GM21825 (cell line): ENCODE results near the gene TSPAN18.

Source experiments
- ATAC-seq: cut with Tn5 transposase; IDR thresholded peaks from one replicate; pipeline ENCODE4 v1.9.1; 2021; ENCODE audit warnings: mild to moderate bottlenecking, moderate library complexity; ENCODE audit not compliant: unreplicated experiment

TSPAN18 gene

DNA sequence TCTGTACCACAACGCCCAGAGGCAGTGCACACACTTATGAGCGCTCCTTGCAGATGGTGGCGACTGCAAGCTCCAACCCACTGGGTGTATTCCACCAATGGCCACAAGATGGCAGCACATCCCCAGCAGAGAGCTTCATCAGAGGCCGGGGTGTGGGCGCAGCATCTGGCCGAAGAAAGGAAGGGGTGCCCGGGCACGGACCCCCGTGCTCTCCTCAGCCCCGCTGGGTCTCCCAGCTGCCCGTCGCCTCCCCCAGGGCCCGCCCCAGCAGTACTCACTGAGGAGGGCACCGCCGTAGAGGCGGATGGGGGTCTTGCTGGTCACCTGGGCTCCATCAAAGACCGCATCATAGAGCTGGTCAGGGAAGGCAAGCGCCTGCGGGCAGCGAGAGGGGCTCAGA is 209.8 kb downstream of the TSPAN18 start:
- ATAC-seq, result peak; percentile 61

DNA sequence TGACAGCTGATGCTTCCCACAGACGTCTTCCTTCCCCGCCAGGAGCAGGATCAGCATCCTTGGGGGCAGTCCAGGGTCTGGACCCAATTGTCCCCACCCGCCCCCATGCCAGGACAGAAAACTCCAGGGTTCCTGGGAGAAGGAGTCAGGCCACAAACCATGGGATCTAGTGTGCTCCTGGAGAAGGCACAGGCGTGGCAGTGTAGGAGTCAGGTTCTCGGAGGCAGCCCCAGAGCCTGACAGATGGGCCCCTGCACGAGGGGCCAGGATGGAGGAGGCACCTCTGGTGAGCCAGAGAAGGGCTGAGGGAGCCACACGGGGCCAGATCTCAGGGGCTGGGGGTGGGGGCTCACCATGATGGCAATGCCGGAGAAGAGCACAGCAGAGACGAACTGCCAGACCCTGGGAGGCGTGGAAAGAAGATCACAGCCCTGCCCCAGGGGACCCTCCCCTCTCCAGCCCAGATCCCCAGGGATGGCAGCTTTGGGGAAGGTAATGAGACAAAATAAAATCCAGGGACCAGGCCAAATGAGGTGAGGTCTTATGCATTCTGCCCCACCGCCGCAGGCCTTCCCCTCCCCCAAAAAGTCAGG is 210.3 kb downstream of the TSPAN18 start:
- no peak for ATAC-seq

DNA sequence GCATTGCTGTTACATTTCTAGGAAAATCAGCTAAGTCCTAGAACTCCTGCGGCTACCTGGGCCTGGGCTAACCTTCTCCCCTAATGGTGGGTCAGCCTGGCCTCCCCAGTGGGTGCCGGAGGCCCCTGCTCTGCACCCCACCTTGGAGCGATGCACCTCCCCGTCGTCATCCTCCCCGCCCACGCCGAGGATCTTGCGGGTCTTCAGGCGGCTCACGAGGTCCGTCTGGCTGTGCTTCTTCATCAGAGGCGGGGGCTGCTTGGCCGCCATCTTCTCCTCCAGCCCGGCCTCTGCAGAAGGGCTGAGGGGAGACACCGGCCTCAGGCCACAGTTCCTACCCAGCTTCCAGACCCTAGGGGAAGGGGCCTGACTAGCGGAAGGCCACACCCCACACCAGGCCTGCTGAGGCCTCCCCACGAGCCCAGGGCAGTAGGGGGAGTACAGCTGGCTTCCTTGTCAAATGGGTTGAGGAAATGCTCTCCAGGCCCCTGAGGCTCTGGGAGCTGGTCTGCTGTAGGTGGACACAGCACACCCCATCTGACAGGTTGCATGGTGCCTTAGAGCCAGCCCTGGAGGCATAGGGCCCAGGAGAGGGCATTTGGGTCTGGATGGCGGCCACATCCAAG is 211.4 kb downstream of the TSPAN18 start:
- ATAC-seq, result no peak

DNA sequence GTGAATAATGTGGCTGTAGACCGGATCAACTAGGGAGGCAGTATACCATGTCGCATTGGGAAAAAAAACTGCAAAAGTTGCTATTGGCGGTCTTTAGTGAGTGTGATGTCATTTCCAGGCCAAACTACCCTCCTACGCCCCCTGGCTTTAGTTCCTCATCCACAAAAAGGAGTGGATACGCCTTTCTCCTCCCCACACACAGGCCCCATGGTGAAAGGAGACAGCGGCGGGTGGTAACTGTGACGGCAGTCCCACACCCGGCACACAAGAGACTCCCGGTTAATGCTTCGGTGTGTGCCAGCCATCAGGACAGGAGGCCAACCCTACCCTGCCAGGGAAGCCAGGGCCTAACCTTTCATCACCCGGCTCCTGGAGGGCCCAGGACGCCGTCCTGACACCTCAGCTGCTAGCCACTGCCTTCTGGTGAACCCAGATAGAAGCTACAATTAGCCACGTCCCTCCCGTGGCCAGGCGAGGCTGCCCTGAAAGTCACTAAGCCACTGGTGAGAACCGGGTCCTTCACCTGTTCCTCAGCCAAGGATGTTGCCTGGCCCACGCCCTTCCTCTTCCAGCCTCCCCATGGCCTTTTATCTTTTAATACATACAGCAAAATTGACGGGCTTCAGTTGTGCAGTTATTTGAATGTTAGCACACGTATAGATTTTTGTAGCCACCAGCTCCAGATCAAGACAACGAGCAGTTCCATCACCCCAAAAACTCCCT is 213.1 kb downstream of the TSPAN18 start:
- no peak for ATAC-seq

DNA sequence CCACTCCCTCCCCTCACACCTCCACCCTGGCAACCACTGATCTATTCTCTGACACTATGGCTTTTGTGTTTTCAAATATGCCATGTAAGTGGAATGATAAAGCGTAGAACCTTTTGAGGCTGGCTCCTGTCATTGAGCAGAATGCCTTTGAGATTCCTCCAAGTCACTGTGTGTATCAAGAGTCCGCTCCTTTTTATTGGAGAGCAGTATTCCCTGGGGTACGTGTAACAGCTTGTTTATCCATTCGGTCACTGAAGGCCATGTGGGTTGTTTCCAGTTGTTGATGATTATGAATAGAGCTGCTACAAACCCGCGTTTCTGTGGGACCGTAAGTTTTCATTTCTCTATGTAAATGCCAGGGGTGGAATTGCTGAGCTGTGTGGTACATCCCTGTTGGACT is 213.6 kb downstream of the TSPAN18 start:
- no peak for ATAC-seq

DNA sequence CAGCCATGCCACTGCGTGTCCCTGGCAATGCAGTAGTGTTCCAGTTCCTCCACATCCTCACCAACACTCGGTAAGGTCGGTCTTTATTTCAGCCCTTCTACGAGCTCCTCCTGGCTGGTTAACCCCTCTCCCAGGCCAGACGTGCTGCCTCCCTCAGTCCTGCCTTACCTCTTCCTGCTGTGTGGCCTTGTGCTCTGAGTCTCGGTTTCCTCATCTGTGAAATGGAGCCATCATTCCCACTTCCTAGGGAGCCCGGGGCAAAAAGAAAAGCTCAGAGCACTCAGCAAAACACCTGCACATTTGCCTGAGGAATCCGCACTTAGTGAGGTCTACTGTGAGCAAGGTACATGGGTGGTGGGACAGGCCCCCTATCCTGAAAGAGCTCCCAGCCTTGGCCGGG is 214.1 kb downstream of the TSPAN18 start:
- ATAC-seq, result no peak

DNA sequence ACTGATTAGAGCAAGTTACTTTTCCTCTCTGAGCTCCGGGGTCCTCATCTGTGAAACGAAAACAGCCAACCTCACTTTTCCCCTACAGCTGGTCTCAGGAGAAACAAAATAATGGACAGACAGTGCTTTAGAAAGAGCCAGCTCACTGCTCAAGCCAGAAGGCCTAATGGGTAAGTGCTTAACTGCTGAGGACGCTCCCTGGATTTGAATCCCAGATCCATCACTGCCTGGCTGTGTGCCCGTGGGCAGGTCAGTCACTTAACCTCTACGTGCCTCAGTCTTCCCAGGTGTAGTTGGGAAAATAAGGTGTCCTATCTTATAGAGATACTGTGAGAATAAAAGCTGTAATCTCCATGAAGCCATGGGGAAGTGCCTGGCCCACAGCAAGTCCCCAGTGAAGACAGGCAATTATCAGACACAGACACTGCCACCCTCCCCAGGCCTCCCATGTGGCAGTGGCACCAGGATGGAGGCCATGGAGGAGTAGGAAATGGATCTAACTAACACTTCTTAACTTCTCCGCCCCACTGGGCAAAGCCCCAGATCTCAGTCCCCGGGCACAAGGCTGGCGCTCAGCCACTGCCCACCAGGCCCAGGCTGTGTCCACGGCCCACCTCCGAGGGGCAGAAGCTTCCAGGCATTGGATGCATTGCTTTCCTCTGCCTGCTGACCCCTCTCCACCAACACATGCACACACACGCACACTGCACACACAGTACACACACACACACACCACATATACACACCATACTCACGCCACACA is 214.7 kb downstream of the TSPAN18 start:
- no peak for ATAC-seq

DNA sequence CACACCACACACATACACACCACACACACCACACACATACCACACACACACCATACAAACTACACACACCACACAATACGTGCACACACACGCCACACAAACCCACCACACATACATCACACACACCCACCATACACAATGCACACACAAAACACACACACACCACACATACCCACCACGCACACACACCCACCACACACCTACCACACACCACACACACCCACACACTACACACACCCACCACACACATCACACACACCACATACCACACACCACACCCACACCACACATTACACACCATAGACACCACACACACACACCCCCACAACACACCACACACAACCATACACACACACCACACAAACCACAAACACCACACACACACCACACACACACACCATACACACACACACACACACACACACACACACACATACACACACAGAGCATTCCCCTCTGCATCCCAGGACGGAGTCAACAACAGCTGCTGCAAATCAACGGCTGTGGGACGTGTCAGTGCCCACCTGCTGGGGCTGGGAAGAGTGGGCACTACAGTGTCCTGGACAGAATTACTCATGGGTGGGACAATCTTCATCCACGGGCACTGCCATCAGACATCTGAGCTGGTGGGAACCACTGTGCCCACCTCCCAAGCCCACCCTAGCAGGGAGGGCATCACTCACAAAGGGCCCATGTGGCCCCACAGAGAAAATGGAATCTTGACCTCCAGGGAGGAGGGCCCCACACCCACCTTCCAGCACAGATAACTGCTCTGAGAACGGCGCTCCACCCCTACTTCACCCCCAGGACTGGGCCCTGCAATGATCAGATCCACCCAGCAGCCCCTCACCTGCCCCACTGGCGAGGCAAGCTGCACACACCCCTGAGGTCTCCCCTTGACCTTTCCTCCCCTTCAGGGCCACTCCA is 215.5 kb downstream of the TSPAN18 start:
- no peak for ATAC-seq

DNA sequence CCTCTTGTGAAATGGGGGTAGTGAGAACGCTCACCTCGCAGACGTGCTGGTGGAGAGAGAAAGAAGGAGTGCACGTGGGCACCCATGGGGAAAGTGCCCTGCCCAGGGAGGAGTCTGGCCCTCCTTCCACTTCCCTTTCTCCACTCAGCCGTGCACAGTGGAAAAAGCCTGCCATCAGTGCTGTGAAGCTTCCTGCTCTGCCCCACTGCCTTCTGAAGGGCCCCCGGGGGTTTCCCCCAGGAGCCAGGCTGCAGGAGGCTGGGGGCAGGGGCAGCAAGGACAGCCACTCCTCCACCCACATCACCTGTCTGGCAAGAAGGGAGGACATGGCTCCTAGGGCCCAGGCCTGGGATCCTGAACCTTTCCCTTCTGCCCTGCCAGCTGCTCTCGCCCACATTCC is 216.4 kb downstream of the TSPAN18 start:
- ATAC-seq, result no peak

DNA sequence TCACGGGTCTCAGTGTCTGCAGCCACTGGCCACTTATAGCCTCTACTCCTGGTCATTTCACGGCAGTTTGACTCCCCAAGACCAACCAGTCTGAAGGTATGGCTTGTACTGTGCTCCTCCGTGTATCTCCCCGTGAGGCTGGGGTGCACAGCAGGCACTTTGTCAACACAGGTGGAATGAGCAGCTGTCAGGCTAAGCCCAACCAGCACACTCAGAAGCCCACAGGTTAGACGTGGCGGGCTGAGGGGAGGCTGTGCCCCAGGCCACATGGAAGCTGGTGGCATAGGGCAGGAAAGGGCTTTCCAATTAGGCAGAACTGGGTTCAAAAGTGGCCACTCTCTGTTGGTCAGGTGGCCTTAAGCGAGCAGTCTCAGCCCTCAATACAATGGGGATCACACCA is 216.9 kb downstream of the TSPAN18 start:
- no peak for ATAC-seq

DNA sequence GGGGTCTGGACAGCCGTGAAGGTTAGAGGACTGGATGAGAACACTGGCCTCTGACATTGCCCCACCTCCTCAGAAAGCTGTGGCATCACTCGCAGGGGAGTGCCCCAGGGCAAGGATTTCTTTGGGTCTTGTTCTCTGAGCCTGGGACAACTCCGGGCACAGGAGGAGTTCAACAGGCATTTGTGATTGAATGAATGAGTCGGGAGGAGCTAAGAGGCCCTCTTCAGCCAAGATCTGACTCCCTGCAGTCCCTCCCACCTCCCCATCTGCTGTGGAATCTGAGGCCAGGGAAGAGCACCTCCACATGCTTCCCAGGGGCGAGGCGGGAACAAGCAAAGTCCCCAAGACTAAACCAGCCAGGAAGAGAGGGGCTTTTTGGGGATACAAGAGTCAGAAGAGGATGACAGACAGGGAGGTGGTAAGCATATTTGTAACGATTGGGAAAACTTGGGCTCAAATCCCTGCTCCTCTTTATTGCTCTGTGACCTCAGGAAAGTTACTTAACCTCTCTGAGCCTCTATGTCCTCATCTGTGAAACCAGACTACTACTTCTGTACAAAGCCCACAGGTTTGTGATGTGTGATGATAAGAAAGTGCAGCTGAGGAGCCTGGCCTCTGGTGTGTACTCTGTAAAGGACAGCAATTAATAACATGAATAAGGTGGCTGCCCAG is 217.6 kb downstream of the TSPAN18 start:
- ATAC-seq, result no peak

DNA sequence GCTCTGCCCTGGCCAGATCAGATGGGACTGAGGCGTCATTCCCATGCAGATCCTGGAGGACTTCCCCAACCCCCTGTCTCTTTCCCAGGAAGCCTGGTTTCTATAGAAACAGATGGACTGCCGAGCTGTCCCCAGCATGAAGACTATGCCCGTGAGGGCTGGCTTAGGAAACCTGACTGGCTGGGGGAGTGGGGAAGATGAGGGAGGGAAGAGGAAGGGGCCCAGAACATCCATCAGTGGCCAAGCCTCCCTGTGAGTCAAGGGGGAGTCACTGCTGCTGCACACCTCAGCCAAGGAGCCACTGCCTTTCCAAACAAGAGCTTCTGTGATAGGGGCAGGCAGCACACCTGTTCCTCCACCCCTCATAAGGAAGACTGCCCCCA is 218.1 kb downstream of the TSPAN18 start:
- ATAC-seq, result no peak

DNA sequence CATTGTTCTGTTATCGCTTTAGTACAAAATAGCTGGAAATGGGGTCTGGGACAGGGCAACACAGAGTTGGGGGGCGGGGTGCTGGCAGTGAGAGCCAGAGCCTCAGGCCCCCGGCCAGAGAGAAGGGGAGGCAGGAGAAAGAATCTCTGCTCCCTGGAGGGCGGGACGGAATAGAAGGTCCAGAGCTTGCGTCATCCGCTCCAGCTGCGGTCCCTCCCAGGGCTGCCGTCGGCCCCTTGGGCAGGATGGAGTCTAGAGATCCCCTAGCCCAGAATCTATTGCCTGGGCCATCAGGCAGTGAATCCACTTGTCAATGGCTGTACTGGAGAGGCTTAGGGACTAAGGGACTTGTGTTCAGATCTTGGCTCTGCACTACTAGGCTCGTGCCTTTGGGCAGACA is 218.9 kb downstream of the TSPAN18 start:
- ATAC-seq, result no peak

DNA sequence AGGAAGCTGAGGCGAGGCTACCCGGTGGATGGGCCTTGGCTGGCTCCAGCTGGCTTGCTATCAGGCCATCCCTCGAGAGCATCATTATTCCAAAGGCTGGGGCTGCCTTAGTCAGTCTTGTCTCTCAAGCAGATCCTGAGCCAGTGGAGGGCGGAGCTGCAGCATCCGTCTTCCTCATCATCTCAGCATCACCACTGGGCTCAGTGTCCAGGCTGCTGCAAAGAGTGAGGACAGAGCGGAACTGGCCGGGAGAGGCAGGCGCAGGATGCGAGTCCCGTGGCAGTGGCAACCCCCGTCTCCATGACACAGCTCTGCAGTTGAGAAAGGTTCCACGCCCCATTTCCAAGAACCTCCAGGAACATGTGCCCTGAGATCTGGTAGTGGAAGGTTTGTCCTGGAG is 219.5 kb downstream of the TSPAN18 start:
- ATAC-seq, result no peak

DNA sequence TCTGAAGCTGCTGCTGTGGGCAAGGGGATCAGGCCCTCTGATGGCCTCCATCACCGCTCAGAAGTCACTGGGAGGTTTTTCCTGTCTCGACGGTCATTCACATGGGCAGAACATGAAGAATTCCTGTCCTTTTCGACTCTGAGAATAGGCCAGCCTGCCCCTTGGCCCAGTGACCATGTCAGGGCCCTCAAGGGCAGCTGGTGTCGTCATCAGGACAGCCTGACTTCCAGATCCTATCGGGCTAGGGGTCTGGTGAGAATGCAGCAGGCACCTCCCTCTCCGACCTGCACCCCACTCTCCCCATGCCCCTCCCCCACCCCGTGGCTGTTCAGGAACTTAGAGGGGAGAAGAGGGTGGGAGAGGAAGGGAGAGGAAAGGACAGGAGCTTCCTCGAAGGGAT is 220.4 kb downstream of the TSPAN18 start:
- ATAC-seq, result no peak

DNA sequence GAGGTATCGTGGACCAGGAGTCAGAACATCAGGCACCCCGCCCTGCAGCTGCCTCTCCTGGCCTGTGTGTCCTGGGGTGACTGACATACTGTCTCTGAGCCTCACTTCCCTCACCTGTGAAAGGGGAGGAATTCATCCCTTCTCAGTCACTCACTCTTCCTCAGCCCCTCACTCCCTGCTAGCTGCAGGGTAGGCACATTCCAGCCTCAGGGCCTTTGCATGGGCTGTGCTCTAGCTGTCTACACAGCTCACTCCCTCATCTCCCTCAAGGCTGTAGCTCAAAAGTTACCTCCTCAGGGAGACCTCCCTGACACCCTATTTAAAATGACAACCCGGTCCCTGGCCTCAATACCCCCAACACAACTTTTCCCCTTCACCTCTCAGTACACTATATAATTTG is 221.4 kb downstream of the TSPAN18 start:
- ATAC-seq, result no peak

DNA sequence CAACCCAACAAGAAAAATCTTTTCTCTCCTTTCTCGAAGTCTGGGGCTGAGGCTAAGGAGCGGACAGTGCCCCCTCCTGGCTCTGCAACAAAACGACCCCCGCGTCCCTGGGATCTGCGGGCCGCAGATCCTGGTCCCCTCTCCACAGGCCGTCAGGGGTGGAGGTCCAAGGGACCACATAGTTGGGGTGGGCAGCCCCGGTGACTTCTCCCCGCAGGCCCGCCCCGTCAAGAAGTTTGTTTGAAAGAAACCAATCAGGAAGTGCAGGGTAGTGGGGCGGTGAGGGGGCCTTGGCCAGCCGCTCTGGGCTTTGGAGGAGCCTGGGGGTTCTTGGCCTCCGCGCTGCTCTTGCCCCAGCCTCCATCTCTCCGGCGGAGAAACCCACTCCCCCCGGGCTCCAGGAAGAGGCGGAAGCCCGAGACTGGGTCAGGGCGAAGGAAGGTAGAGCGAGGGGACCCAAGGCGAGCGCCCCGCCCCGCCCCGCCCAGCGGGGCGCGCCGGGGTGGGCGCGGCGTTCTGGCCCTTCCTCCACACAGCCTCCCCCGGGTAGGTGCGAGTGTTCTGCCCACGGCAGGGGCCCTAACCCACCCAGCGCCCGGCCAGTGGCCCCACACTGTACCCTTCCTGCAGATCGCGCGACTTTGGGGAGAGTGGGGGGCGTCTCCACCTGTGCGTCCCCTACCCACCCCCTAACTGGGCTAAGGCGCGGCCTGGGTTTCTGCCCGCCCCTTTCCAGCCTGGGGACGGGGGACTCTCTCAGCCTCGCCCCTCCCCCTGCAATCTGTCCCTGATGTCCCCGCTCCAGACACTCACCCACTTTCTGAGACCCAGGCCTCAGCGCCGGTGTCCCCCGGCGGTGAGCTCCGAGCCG is 222.6 kb downstream of the TSPAN18 start:
- no peak for ATAC-seq

DNA sequence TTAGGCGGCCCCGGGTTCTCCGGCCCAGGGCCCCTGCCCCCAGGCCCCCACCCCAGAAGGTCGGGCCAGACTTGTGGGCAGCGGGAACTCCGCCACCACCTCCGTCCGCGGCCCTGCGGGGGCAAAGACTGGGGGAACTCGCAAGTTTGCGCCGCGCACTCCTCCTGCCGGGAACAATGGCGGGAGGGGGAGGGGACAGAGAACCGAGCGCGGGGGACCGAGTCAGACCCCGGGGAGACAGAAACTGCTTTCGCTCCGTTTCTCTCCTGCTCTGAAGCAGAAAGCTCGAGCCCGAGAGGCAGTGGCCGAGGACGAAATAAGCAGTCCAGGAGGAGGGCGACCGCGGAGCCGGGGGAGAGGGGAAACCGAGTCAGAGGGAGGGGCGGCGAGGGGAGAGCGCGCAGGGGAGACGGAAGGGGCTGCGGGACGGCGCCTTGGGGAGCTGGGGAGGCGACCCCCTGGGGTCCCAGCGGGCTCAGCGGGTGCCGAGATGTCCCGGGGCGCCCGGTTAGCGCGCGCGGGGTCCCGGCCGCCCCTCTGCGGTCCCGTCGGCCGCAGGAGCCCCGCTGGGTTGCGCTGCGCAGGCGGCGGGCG is 223.4 kb downstream of the TSPAN18 start:
- ATAC-seq, result no peak
